ENCODE results near the gene RER1.

RER1 gene

DNA sequence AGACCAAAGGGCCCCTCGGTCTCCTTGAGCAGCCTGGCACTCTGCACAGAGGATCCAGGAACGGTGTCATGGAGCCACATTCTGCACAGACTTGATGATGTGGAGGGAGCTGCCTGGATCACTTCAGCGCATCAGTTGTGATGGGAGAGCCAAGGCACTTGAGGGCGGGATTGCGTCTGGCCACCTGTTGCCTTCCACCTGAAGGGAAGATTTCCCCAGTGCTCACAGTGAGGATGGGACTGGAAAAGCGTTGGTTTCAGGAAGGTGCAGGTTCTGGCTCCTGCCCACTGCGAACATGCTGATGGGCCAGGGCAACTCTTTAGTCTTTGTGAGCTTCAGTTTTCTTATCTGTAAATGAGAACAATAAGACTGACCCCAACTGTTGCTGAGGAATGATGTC, 2.6 kb downstream of the RER1 start:
- peaks cover 39% of the 10 kb centered on the region for H3K36me3 Mint-ChIP-seq (ENCODE audit: insufficient read depth)
- H3K27me3 Mint-ChIP-seq = no peaks in the 10 kb centered on the region
- H3K9me3 Mint-ChIP-seq = no peaks in the 10 kb centered on the region
- no peak overlapping the region for H3K27ac Mint-ChIP-seq (ENCODE audit: low read depth)
- peaks cover 31% of the 10 kb centered on the region for H3K4me1 Mint-ChIP-seq
- ATAC-seq (replicated peaks; ENCODE audit: extremely low read depth, poor library complexity, severe bottlenecking) (no peak), DNase-seq (ENCODE audit: low spot score in 2 of 2) (no peak)
- no peak overlapping the region for H3K4me3 Mint-ChIP-seq

DNA sequence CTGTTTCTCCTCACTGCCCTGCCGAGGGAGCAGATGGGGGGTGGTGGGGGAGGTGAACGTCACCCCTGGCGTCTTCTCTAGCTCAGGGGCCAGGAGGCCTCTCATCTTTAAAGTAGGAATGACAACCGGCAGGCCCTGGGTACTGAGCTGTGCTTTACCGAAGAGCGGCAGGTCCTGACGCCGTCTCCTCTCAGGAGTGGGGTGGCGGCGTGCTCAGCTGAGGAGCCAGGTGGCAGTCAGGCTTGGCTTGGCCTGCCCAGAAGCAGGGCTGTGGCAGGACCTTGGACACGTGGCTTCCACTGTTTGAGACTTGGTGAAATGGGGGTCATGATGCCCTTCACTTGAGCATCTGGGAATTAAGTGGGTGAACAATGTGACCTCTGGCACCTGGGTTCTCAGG, 3.1 kb downstream of the RER1 start:
- no peak overlapping the region for H3K27ac Mint-ChIP-seq (ENCODE audit: low read depth)
- H3K36me3 Mint-ChIP-seq (ENCODE audit: insufficient read depth) = peaks cover 41% of the 10 kb centered on the region
- no peaks in the 10 kb centered on the region for H3K27me3 Mint-ChIP-seq
- no peaks in the 10 kb centered on the region for H3K9me3 Mint-ChIP-seq
- no peak overlapping the region for H3K4me3 Mint-ChIP-seq
- ATAC-seq (replicated peaks; ENCODE audit: extremely low read depth, poor library complexity, severe bottlenecking) (no peak), DNase-seq (ENCODE audit: low spot score in 2 of 2) (no peak)
- peaks cover 31% of the 10 kb centered on the region for H3K4me1 Mint-ChIP-seq

DNA sequence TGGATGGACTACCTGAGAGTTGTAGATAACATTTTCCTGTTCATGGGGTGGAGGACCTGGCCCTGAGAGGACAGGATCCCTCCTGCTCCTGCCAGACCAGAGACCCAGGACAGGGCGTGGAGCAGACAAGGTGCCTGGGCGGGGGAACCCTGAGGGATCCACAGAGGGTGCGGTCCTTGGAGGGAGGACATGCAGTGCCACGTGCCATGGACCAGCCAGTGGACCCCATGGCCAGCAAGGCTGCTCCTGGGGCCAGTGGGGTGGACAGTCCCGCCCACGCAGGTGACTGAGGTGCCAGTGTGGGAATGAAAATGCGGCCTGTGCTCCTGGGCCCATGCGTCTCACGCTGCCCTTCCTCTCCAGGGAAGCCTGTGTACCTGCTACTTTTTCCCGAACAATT, 3.6 kb downstream of the RER1 start:
- Mint-ChIP-seq H3K4me3 (no peak overlapping the region), H3K27me3 (no peaks in the 10 kb centered on the region), H3K9me3 (no peaks in the 10 kb centered on the region), H3K27ac (ENCODE audit: low read depth) (no peak overlapping the region), H3K4me1 (peaks cover 32% of the 10 kb centered on the region), H3K36me3 (ENCODE audit: insufficient read depth) (peaks cover 40% of the 10 kb centered on the region)
- no peak for DNase-seq (ENCODE audit: low spot score in 2 of 2)
- no peak for ATAC-seq (replicated peaks; ENCODE audit: extremely low read depth, poor library complexity, severe bottlenecking)

DNA sequence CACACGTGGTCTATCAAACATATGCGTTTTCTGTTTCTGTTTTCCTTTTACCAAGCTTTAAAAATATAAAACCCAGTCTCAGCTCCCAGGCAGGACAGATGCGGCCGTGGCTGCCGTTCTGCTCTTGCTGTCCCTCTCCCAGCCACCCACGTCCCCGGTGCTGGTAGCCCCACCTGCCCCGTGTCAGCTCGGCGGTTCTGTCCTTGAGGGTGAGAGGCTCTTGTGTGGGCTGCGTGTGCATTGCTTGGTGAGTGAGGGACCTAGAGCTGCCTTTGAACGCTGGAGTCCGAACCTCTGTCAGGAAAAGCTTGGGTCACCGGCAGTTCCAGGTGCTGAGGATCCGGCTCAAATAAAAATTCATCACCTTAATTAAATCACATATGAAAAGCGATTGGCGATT, 4.4 kb downstream of the RER1 start:
- Mint-ChIP-seq H3K27ac (ENCODE audit: low read depth) (no peak overlapping the region), H3K36me3 (ENCODE audit: insufficient read depth) (peaks cover 45% of the 10 kb centered on the region), H3K4me3 (no peak overlapping the region)

DNA sequence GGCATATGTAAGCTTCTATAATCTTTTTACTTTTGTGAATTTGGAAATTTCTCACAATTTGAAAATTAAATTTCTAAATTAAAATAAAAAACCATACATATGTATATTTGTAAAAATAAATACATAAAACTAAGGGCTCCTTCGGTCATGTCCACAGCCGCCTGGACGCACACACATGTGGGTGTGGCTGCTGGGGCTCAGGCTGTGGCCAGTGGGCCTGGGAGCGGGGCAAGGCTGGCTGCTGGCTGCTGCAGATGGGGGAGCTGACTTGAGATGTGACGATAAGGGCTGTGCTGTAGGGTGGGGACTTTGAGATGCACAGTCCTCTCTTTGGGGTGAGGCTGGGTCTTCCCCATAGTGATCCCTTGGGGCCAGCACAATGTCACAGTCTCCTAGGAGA, 4.8 kb downstream of the RER1 start:
- Mint-ChIP-seq H3K4me1 (peaks cover 39% of the 10 kb centered on the region), H3K9me3 (no peaks in the 10 kb centered on the region), H3K27me3 (no peaks in the 10 kb centered on the region), H3K4me3 (no peak overlapping the region), H3K36me3 (ENCODE audit: insufficient read depth) (peaks cover 43% of the 10 kb centered on the region), H3K27ac (ENCODE audit: low read depth) (no peak overlapping the region)
- DNase-seq (ENCODE audit: low spot score in 2 of 2) (no peak), ATAC-seq (replicated peaks; ENCODE audit: extremely low read depth, poor library complexity, severe bottlenecking) (no peak)

More for the DNA sequence above, 4.4 kb downstream of the RER1 start:
- Mint-ChIP-seq H3K27me3 (no peaks in the 10 kb centered on the region), H3K4me1 (peaks cover 37% of the 10 kb centered on the region), H3K9me3 (no peaks in the 10 kb centered on the region)
- ATAC-seq (replicated peaks; ENCODE audit: extremely low read depth, poor library complexity, severe bottlenecking) (no peak), DNase-seq (ENCODE audit: low spot score in 2 of 2) (no peak)

DNA sequence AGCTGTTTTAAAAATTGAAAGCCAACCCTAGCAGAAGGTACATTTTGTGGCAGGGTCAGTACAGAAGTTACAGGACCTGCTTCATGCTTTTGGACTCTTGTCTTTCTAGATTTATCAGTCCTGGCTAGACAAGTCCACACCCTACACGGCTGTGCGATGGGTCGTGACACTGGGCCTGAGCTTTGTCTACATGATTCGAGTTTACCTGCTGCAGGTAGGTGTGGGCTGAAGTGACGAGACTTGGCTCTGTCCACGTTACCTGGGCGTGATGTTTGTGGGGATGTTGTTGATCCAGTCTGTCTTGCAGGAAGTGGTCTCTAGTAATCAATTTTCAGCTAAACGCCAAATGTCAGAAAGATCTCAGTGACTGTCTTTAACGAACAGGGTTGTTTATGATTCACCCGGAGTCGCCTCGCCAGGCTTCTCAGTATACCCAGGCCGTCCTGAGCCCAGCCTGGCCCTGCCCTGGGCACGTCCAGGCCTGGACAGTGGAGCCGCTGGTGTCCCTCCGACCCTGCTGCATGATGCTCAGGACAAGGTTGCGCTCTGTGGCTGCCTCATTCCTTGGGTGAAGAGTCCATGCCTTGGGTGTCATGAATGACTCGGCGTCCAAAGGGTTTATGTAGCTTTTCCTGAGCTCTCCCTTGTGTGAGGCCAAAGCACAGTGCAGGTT, 5.5 kb downstream of the RER1 start:
- ATAC-seq (replicated peaks; ENCODE audit: extremely low read depth, poor library complexity, severe bottlenecking) (no peak), DNase-seq (ENCODE audit: low spot score in 2 of 2) (no peak)
- H3K9me3 Mint-ChIP-seq = no peaks in the 10 kb centered on the region
- peaks cover 41% of the 10 kb centered on the region for H3K36me3 Mint-ChIP-seq (ENCODE audit: insufficient read depth)
- H3K4me1 Mint-ChIP-seq = peaks cover 43% of the 10 kb centered on the region
- H3K4me3 Mint-ChIP-seq = no peak overlapping the region
- no peak overlapping the region for H3K27ac Mint-ChIP-seq (ENCODE audit: low read depth)
- H3K27me3 Mint-ChIP-seq = no peaks in the 10 kb centered on the region

DNA sequence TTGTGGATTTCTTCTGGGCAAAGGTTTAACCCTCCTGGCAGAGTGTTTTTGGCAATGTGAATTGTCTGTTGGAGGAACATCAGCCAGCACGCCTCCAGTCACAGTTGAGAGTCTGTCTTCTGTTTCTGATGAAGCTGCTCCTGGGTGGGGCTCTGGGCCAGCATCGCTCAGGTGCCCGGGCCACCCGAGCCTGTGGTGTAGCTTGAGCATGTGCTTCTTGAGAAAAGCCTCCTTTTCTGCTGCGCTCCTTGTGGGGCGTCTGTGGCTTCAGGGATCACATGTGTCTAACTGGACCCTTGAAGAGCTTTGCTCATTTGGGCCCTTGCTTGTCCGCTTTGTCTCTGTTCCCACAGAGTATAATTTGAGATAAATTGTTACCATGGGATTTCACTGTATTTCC, 7.2 kb downstream of the RER1 start:
- H3K4me1 Mint-ChIP-seq = peaks cover 26% of the 10 kb centered on the region
- no peaks in the 10 kb centered on the region for H3K9me3 Mint-ChIP-seq
- ATAC-seq (replicated peaks; ENCODE audit: extremely low read depth, poor library complexity, severe bottlenecking) (no peak), DNase-seq (ENCODE audit: low spot score in 2 of 2) (no peak)
- no peak overlapping the region for H3K4me3 Mint-ChIP-seq
- peaks cover 49% of the 10 kb centered on the region for H3K36me3 Mint-ChIP-seq (ENCODE audit: insufficient read depth)
- no peaks in the 10 kb centered on the region for H3K27me3 Mint-ChIP-seq
- H3K27ac Mint-ChIP-seq (ENCODE audit: low read depth) = no peak overlapping the region

DNA sequence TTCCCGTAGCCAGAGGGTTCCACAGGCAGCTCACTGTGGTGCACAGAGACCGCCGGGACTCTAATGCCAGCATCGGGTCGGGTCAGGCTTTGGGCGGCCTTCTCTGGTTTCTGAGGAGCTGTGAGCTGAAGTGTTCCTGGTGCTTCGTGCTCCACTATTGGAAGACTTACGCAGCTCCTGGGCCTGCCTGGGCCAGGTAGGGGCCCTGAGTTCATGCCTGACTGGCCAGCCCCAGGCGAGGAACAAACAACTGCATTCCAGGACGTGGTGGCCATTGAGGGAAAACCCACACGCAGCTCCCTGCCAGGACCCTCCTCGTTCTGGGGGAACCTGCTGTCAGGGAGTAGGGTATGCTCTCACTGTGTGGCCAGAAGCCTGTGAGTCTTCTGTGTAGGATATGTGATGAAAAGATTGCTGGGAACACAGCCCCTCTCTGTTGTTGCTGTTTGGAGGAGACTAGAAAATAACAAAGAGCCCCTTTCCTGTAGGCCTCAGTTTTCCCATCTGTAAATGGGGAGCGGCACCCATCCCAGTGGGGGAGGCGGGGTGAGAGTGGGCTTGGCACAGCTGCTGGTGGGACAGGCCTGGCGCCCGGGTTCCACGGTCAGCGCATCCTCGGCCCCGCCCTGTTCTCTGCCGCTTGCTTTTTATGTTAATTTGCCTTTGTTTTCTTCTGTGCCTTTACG, 8.4 kb downstream of the RER1 start:
- DNase-seq (ENCODE audit: low spot score in 2 of 2) = no peak
- Mint-ChIP-seq H3K27ac (ENCODE audit: low read depth) (no peak overlapping the region), H3K4me1 (peaks cover 14% of the 10 kb centered on the region), H3K27me3 (no peaks in the 10 kb centered on the region), H3K36me3 (ENCODE audit: insufficient read depth) (peaks cover 50% of the 10 kb centered on the region), H3K4me3 (no peak overlapping the region), H3K9me3 (no peaks in the 10 kb centered on the region)
- ATAC-seq (replicated peaks; ENCODE audit: extremely low read depth, poor library complexity, severe bottlenecking) = no peak

DNA sequence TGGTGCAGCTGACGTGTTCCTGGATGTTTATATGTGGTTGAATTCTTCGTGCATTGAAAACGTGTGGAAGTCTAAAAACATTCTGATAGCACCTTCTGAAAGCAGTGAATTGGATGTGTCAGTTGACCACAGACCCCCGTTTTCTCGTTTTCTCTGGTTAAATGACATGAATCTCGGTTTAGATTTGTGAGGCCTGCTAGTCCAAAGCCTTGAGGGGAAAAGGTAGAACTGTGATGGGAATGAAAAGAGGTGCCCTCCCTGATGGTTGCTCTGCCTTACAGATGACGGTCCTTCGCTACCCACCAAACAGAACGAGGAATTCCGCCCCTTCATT, 8.9 kb downstream of the RER1 start:
- peaks cover 51% of the 10 kb centered on the region for H3K36me3 Mint-ChIP-seq (ENCODE audit: insufficient read depth)
- peaks cover 12% of the 10 kb centered on the region for H3K4me1 Mint-ChIP-seq
- H3K27ac Mint-ChIP-seq (ENCODE audit: low read depth) = no peak overlapping the region
- no peak overlapping the region for H3K4me3 Mint-ChIP-seq
- H3K27me3 Mint-ChIP-seq = no peaks in the 10 kb centered on the region
- no peak for DNase-seq (ENCODE audit: low spot score in 2 of 2)
- ATAC-seq (replicated peaks; ENCODE audit: extremely low read depth, poor library complexity, severe bottlenecking) = no peak
- no peaks in the 10 kb centered on the region for H3K9me3 Mint-ChIP-seq

DNA sequence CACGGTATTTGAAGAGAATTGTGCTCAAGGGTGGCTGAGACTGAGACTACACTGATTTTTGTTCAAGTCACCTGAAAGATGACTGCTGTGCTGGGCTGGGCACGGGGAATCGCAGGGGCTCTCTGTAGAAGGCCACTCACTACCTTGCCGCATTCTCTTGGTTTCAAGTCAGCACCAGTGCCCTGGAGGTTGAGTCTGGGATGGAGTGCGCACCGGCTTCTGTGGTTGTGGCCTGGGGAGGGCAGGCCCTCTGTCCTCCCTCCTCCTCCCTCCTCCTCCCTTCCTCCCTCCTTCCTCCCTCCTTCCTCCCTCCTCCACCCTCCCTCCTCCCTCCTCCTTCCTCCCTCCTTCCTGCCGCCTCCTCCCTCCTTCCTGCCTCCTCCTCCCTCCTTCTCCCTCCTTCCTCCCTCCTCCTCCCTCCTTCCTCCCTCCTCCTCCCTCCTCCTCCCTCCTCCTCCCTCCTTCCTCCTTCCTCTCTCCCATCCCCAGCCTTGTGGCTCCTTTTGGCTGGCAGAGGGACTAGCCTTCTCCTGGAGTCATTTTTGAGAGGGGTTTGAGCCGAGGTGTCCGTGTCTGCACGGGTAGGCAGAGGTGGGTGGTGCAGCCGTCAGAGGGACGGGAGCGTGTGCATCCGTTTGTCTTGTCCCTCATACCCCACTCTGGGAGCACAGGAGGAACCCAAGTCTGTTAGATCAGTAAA, 9.5 kb downstream of the RER1 start:
- DNase-seq (ENCODE audit: low spot score in 2 of 2) (no peak), ATAC-seq (replicated peaks; ENCODE audit: extremely low read depth, poor library complexity, severe bottlenecking) (no peak)
- H3K27me3 Mint-ChIP-seq = no peaks in the 10 kb centered on the region
- H3K9me3 Mint-ChIP-seq = no peaks in the 10 kb centered on the region
- peaks cover 12% of the 10 kb centered on the region for H3K4me1 Mint-ChIP-seq
- peak overlapping the region; percentile 38 for H3K27ac Mint-ChIP-seq (ENCODE audit: low read depth)
- no peak overlapping the region for H3K4me3 Mint-ChIP-seq
- H3K36me3 Mint-ChIP-seq (ENCODE audit: insufficient read depth) = peaks cover 46% of the 10 kb centered on the region

DNA sequence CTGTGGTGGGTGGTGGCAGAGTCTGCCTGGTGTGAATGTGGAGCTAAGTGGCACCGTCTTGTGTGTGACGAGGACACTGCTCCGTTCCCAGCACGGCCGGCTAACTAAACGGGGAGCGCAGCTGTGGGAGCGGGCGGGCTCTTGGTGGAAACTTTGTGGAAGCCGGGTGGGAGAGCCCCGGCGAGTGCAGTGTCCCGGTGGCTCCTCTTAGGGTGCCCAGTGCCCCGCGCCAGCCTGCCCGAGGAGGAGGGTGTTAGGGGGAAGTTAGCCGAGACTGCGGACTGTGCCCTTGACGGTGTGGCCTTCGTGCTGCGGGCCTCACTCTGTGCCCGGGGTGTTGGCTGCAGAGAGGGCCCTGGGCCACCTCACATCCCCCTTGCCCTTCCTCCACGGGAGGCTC, 10.8 kb downstream of the RER1 start:
- Mint-ChIP-seq H3K4me1 (peaks cover 12% of the 10 kb centered on the region), H3K4me3 (no peak overlapping the region), H3K9me3 (no peaks in the 10 kb centered on the region), H3K36me3 (ENCODE audit: insufficient read depth) (peaks cover 38% of the 10 kb centered on the region), H3K27me3 (no peaks in the 10 kb centered on the region), H3K27ac (ENCODE audit: low read depth) (no peak overlapping the region)
- DNase-seq (ENCODE audit: low spot score in 2 of 2) (no peak), ATAC-seq (replicated peaks; ENCODE audit: extremely low read depth, poor library complexity, severe bottlenecking) (no peak)

DNA sequence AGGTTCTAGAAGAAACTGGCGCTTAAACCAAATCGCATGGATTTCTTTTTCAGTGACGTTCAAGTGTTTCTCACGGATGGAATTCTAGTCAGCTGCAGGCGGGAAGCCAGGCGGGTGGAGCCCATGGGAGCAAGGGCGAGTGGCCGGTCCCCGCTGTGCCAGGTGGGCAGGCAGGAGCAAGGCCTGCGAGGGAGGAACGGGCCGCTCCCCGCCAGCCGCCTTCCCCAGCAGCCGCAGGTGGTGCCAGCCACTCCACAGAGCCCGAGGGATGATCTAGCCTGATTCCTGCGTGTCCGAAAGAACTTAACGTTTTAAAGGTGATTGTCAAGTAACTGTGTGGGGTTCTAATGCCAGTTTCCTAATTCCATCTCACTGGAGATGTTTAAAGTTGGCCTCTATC, 11.6 kb downstream of the RER1 start:
- Mint-ChIP-seq H3K27me3 (no peaks in the 10 kb centered on the region), H3K4me3 (no peak overlapping the region), H3K4me1 (peaks cover 12% of the 10 kb centered on the region), H3K9me3 (no peaks in the 10 kb centered on the region), H3K36me3 (ENCODE audit: insufficient read depth) (peaks cover 38% of the 10 kb centered on the region), H3K27ac (ENCODE audit: low read depth) (no peak overlapping the region)
- ATAC-seq (replicated peaks; ENCODE audit: extremely low read depth, poor library complexity, severe bottlenecking) = no peak
- DNase-seq (ENCODE audit: low spot score in 2 of 2) = no peak

Measured in central memory CD8-positive, alpha-beta T cell (primary cell).